Right ventricle myocardium superior (tissue), 1 donor: ENCODE results near the gene C2orf76. TPM values are rescaled to one million over a fixed set of nuclear protein-coding genes. Genes with fewer than 3 reads are reported as not detected.

ENCODE experiments used
- ATAC-seq: fragments of 200-7000 bp; cut with Tn5 transposase; one replicate; pipeline ENCODE4 v1.9.1; 2020; ENCODE audit warnings: mild to moderate bottlenecking; ENCODE audit not compliant: poor library complexity
- DNase-seq: peaks from one replicate; pipeline ENCODE4 v3.0.0-alpha.2; 2020
- intact Hi-C: fragments of 100-400 bp; cut with DNase I; formaldehyde crosslinking; loops from one replicate; pipeline ENCODE4 v1.11.2; 2022
- total RNA-seq: library from RNA; stranded (reverse); fragmentation: NEBNext Ultra II Directional; extraction: Animal tissue kit (Norgen Biotek cat#: 25700); gene quantifications from one replicate; pipeline ENCODE4 v1.2.1, GENCODE V29; 2021
- donor health status: DM: no; HTN: yes; CAD: no; lungs with severe emphysema.

Gene C2orf76
- total RNA-seq, 1 donor from 2014 or later = 7.9 TPM

GRCh38 chr2:119308793-119309330 lies 57.8 kb downstream of the C2orf76 start:
- ATAC-seq = no peak
- DNase-seq = no peak
- intact Hi-C loops = no loop called here

GRCh38 chr2:119307419-119308140 lies 59.1 kb downstream of the C2orf76 start:
- ATAC-seq = no peak
- intact Hi-C loops = no loop called here
- DNase-seq = no peak

GRCh38 chr2:119306196-119306590 lies 60.4 kb downstream of the C2orf76 start:
- peak; percentile 72 for ATAC-seq
- intact Hi-C loops = no loop called here
- no peak for DNase-seq

- intact Hi-C loops = no loop called here
- DNase-seq (no peak), ATAC-seq (peak; percentile 47)
Measured at GRCh38 chr2:119305497-119306195, 61.0 kb downstream of the C2orf76 start.

- peak; percentile 46 for ATAC-seq
- intact Hi-C loops = no loop called here
- no peak for DNase-seq
Measured at GRCh38 chr2:119304847-119305246, 61.8 kb downstream of the C2orf76 start.

- intact Hi-C loops = no loop called here
- DNase-seq (no peak), ATAC-seq (no peak)
Measured at GRCh38 chr2:119301413-119301812, 65.2 kb downstream of the C2orf76 start.

GRCh38 chr2:119295688-119296375 lies 70.8 kb downstream of the C2orf76 start:
- DNase-seq = no peak
- intact Hi-C loops = loop anchor here (10.0 kb wide), 1 partner anchor 411 kb away; no protein-coding TSS in a partner anchor
- ATAC-seq = no peak

GRCh38 chr2:119294671-119295070 lies 72.0 kb downstream of the C2orf76 start:
- no peak for ATAC-seq
- intact Hi-C loops = loop anchor here (5.0 to 10.0 kb wide), 2 partner anchors 282 to 410 kb away; no protein-coding TSS in a partner anchor

GRCh38 chr2:119293900-119294299 lies 72.7 kb downstream of the C2orf76 start:
- DNase-seq = no peak
- ATAC-seq = peak; percentile 60
- intact Hi-C loops = loop anchor here (5.0 to 10.0 kb wide), 2 partner anchors 282 to 409 kb away; no protein-coding TSS in a partner anchor

More at GRCh38 chr2:119294671-119295070, 72.0 kb downstream of the C2orf76 start:
- DNase-seq = no peak

GRCh38 chr2:119293254-119293653 lies 73.4 kb downstream of the C2orf76 start:
- DNase-seq (no peak), ATAC-seq (no peak)
- intact Hi-C loops = loop anchor here (5.0 to 10.0 kb wide), 2 partner anchors 281 to 408 kb away; no protein-coding TSS in a partner anchor

- no peak for ATAC-seq
- no peak for DNase-seq
- intact Hi-C loops = loop anchor here (5.0 to 10.0 kb wide), 2 partner anchors 280 to 407 kb away; no protein-coding TSS in a partner anchor
Measured at GRCh38 chr2:119292226-119292625, 74.4 kb downstream of the C2orf76 start.

GRCh38 chr2:119291588-119292167 lies 75.0 kb downstream of the C2orf76 start:
- intact Hi-C loops = loop anchor here (5.0 to 10.0 kb wide), 2 partner anchors 279 to 407 kb away; no protein-coding TSS in a partner anchor
- ATAC-seq = no peak
- DNase-seq = no peak

GRCh38 chr2:119290859-119291587 lies 75.6 kb downstream of the C2orf76 start:
- peak; percentile 88 for ATAC-seq
- intact Hi-C loops = loop anchor here (5.0 to 10.0 kb wide), 2 partner anchors 279 to 406 kb away; no protein-coding TSS in a partner anchor

GRCh38 chr2:119289642-119290041 lies 77.0 kb downstream of the C2orf76 start:
- intact Hi-C loops = loop anchor here (5.0 to 10.0 kb wide), 2 partner anchors 277 to 405 kb away; no protein-coding TSS in a partner anchor

More at GRCh38 chr2:119290859-119291587, 75.6 kb downstream of the C2orf76 start:
- DNase-seq = peak; percentile 84

GRCh38 chr2:119289093-119289492 lies 77.5 kb downstream of the C2orf76 start:
- DNase-seq = no peak
- ATAC-seq = peak; percentile 19
- intact Hi-C loops = no loop called here

More at GRCh38 chr2:119289642-119290041, 77.0 kb downstream of the C2orf76 start:
- ATAC-seq = no peak
- DNase-seq = no peak

- DNase-seq = no peak
- intact Hi-C loops = no loop called here
- ATAC-seq = no peak
Measured at GRCh38 chr2:119288576-119288975, 78.1 kb downstream of the C2orf76 start.

GRCh38 chr2:119286661-119287060 lies 80.0 kb downstream of the C2orf76 start:
- no peak for ATAC-seq
- intact Hi-C loops = no loop called here
- no peak for DNase-seq
